A673 (cell line): ENCODE measurements around the gene MAPK9. TPM values are rescaled to one million over a fixed set of nuclear protein-coding genes. Genes with fewer than 3 reads are reported as not detected.
"Not testable (repeated sequence)": the region's sequence is repeated elsewhere in the genome, so short reads cannot be mapped to it uniquely, and the experiment has no call there.

Experiments used
- BruUV-seq: library from RNA; stranded (reverse); fragments of 400-500 nt; replicated peaks from 2 replicates; lab custom pipeline; 2021; lab: Mats Ljungman, UMichigan
- CTCF ChIA-PET: fragments of 300-600 bp; sonication (Branson Sonifier 250); formaldehyde crosslinking; loops from one replicate; lab custom pipeline; 2022; ENCODE audit warnings: antibody characterized with exemption; lab: Charles Lee
- POLR2A ChIA-PET: fragments of 300-600 bp; sonication (Branson Sonifier 250); formaldehyde crosslinking; loops from one replicate; lab custom pipeline; 2022; ENCODE audit warnings: antibody characterized with exemption; ENCODE audit not compliant: low non-redundant PET; lab: Charles Lee
- DNase-seq: peaks from one replicate; pipeline ENCODE4 v3.0.0-alpha.2; 2015; ENCODE audit warnings: low spot score
- H3K27ac ChIP-seq: fragments of 200-600 bp; sonication (generic); 2 replicates; pipeline ENCODE4 v1.5.1; 2016; ENCODE audit warnings: mixed run types, low read depth, mild to moderate bottlenecking, mixed read lengths, antibody characterized with exemption, low read length; ENCODE audit not compliant: poor library complexity, severe bottlenecking
- H3K27me3 ChIP-seq: fragments of 200-600 bp; sonication (generic); replicated peaks from 2 replicates; pipeline ENCODE4 v1.6.1; 2017; ENCODE audit warnings: mixed run types, low read depth, mild to moderate bottlenecking, mixed read lengths, antibody characterized with exemption, low read length; ENCODE audit not compliant: insufficient read depth, poor library complexity
- H3K36me3 ChIP-seq: fragments of 200-600 bp; sonication (generic); 2 replicates; pipeline ENCODE4 v1.6.1; 2016; ENCODE audit warnings: mixed run types, mild to moderate bottlenecking, mixed read lengths, antibody characterized with exemption, low read length; ENCODE audit not compliant: insufficient read depth, poor library complexity, severe bottlenecking
- H3K4me1 ChIP-seq: fragments of 200-600 bp; sonication (generic); 2 replicates; pipeline ENCODE4 v1.6.1; 2017; ENCODE audit warnings: mixed run types, mild to moderate bottlenecking, mixed read lengths, antibody characterized with exemption, low read length; ENCODE audit not compliant: insufficient read depth, poor library complexity, severe bottlenecking
- H3K4me3 ChIP-seq: fragments of 200-600 bp; sonication (generic); 2 replicates; pipeline ENCODE4 v1.5.1; 2016; ENCODE audit warnings: low read depth, mixed run types, mild to moderate bottlenecking, mixed read lengths, low read length; ENCODE audit not compliant: poor library complexity, severe bottlenecking
- H3K9me3 ChIP-seq: fragments of 200-600 bp; sonication (generic); 2 replicates; pipeline ENCODE4 v1.6.1; 2016; ENCODE audit warnings: mixed run types, low read depth, mild to moderate bottlenecking, mixed read lengths, antibody characterized with exemption, low read length; ENCODE audit not compliant: poor library complexity, severe bottlenecking
- CTCF ChIP-seq: fragments of 300-800, 200-600 bp; sonication (generic); conservative IDR thresholded peaks from 2 replicates; pipeline ENCODE4 v1.5.1; 2017; ENCODE audit warnings: low read depth, mild to moderate bottlenecking, antibody characterized with exemption, low read length, moderate library complexity, mixed read lengths
- EZH2 ChIP-seq: fragments of 200-600 bp; sonication (generic); IDR thresholded peaks from 2 replicates; pipeline ENCODE4 v1.6.1; 2017; ENCODE audit warnings: borderline replicate concordance, low read depth, mild to moderate bottlenecking, mixed read lengths, antibody characterized with exemption, low read length; ENCODE audit not compliant: poor library complexity, severe bottlenecking
- intact Hi-C: fragments of 100-400 bp; cut with micrococcal nuclease; formaldehyde crosslinking; loops from one replicate; pipeline ENCODE4 v1.10.0; 2022; ENCODE audit not compliant: unreplicated experiment
- total RNA-seq: library from RNA; stranded (reverse); gene quantifications from 2 replicates; pipeline ENCODE4 v1.2.3, GENCODE V29; 2021

Gene MAPK9
- total RNA-seq, 1 experiment from 2014 or later: 34.4 TPM

GRCh38 chr5:180301253-180301652, 9.4 kb upstream of the MAPK9 start:
- H3K36me3 ChIP-seq: no peaks in the 10 kb centered on the region
- no peak overlapping the region for H3K27ac ChIP-seq
- ChIA-PET CTCF (no interaction called here), POLR2A (no interaction called here)
- H3K27me3 ChIP-seq: no peaks in the 10 kb centered on the region
- intact Hi-C loops: no loop called here
- no peaks in the 10 kb centered on the region for H3K9me3 ChIP-seq
- H3K4me1 ChIP-seq: no peaks in the 10 kb centered on the region
- no peak for DNase-seq
- no peak for TF ChIP-seq CTCF
- TF ChIP-seq EZH2: no peak
- BruUV-seq: no TSS peak
- H3K4me3 ChIP-seq: no peak overlapping the region

GRCh38 chr5:180299526-180299925, 7.6 kb upstream of the MAPK9 start:
- no peak for DNase-seq
- CTCF ChIA-PET: no interaction called here
- Histone ChIP-seq H3K4me3 (no peak overlapping the region), H3K9me3 (no peaks in the 10 kb centered on the region), H3K27ac (no peak overlapping the region), H3K36me3 (no peaks in the 10 kb centered on the region), H3K4me1 (no peaks in the 10 kb centered on the region), H3K27me3 (no peaks in the 10 kb centered on the region)
- POLR2A ChIA-PET: no interaction called here
- TF ChIP-seq CTCF (no peak), EZH2 (no peak)
- intact Hi-C loops: no loop called here
- BruUV-seq: no TSS peak

- H3K4me3 ChIP-seq, H3K27me3 ChIP-seq, H3K27ac ChIP-seq, BruUV-seq, intact Hi-C loops, H3K4me1 ChIP-seq, POLR2A ChIA-PET, DNase-seq, H3K9me3 ChIP-seq, H3K36me3 ChIP-seq, CTCF ChIA-PET: not testable (repeated sequence)
These were observed 7.1 kb upstream of the MAPK9 start for GRCh38 chr5:180299014-180299413.

GRCh38 chr5:180297587-180298282, 5.9 kb upstream of the MAPK9 start:
- no TSS peak for BruUV-seq
- H3K4me3 ChIP-seq: no peak overlapping the region
- ChIA-PET CTCF (no interaction called here), POLR2A (no interaction called here)
- H3K27ac ChIP-seq: no peak overlapping the region
- intact Hi-C loops: no loop called here
- H3K36me3 ChIP-seq: no peaks in the 10 kb centered on the region
- TF ChIP-seq EZH2: no peak
- no peak for TF ChIP-seq CTCF
- no peaks in the 10 kb centered on the region for H3K27me3 ChIP-seq
- H3K4me1 ChIP-seq: peaks cover 5% of the 10 kb centered on the region
- no peak for DNase-seq
- H3K9me3 ChIP-seq: no peaks in the 10 kb centered on the region
